NCI-H226 (cell line): Measurements from ENCODE around the gene CTBP1.
"Not testable (repeated sequence)": the region's sequence is repeated elsewhere in the genome, so short reads cannot be mapped to it uniquely, and the experiment has no call there.

Source experiments
- DNase-seq: peaks from one replicate; pipeline ENCODE4 v3.0.0-alpha.2; 2015

The CTBP1 gene

DNA sequence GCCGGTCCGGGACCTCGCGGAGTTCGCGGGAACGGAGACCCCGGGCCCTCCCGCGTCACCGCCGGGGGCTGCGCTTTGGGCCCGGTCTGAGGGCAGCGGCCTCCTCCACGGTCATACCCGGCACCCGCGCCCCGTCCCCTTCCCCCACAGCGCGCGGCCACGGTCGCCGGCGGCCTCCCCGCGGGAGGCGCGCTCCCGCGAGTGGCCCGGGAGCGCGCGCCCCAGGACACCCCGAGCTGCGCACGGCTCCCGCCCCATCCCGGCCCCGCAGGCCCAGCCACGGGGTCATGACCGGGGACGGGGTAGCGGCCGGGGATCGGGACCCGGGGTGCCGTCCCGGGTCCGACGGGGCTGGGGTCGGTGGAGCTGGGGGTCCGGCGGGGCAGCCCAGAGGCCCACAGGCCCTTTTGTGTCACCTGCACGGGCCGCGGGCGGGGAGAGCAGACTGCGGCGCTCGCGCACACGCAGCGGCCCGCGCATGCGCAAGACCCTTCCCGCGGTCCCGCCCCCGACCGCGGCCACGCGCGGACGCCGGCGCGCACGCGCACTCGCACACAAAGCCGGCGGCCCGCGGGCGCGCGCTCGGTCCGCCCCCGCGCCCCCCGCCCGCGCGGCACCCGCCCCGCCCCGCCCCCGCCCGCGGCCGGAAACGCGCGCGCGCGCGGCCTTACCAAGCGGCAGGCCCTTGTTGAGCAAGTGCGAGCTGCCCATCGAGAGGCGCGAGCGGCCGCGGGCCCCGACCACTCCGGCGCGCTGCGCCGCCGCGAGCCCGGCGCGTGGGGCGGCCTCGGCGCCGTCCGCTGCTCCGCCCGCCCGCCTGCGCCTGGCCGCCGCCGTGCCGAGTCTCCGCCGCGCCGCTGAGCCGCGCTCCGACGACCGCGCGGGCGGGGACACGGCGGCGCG is at the start of gene CTBP1:
CTBP1 (minus strand) TSS at position 886 of the 903 bp plus-strand sequence. CDS start 7,799 bp downstream, outside the sequence.
- DNase-seq = peak; percentile 68

DNA sequence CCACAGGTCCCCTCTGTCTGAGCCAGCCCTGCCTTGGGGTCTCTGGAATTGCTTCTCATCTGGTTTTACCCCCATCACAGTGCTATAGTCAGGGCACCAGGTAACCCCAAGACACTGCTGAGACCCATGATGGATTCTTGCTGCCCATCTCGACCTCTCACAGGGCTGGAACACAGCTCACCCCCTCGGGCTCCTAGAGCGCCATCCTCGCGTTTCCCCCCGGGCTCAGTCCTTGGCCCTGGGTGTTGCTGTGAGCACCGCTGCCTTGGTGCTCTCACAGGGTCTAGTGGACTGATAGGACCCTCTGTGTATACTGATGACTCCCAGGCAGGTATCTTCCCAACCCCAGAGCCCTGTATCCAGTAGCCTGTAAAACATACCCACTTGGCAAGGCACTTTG is 49.5 kb upstream of the CTBP1 start:
- DNase-seq = no peak

DNA sequence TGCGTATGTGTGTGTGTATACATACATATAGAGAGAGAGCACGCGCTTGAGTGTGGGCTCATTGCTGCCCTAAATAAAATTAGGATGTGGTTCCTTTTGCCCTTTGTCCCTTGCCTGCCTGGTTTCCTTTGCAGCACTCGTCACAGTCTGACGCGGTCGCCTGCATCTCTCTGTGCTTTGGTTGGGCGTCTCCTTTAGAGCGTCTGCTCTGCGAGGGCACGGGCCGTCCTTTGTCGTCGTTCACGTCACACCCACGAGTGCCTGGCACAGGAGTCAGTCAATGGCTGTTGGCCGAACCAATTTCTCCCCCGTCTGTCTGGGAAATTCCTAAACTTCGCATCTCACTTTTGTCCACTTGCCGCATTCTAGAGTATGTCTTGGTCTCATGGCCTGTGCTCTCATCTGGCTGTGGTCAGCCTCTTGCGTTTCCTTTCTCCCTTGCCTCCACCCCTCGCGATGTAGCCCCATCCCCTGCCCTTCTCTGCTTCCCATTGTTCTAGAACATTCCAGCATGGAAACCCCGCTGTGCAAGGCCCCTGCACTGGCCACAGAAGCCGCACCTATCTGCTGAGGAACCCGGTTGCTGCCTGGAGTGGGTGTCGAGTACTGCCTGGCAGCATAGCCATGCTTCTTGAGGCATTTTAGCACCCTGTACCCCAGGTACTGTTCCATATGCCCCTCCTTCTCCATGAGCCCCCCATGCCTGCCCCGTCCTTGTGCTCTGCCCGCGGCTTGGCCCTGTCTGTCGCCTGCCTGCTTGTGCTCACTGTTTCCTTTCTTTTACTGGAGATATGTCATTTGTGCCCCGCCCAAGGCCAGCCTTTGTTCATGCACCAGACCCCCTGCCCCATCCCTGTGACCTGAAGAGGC is 48.8 kb upstream of the CTBP1 start:
- no peak for DNase-seq

DNA sequence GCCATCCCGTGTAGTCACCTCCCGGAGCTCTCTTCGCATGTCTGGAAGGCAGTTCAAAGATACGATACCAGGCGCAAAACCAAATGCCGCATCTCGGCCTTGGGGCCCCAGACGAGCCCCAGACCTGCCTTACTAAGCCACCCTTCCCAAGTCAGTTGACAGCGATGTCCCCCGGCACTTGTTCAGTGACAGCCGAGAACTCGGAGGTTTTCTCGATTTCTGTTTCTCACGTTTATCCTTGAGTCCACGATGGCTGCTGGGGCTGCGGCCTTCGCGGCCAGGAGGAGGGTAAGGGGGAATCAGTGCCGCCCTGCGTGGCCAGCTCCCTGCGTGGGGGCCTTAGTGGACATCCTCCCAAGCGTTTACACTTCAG is 48.1 kb upstream of the CTBP1 start:
- no peak for DNase-seq

DNA sequence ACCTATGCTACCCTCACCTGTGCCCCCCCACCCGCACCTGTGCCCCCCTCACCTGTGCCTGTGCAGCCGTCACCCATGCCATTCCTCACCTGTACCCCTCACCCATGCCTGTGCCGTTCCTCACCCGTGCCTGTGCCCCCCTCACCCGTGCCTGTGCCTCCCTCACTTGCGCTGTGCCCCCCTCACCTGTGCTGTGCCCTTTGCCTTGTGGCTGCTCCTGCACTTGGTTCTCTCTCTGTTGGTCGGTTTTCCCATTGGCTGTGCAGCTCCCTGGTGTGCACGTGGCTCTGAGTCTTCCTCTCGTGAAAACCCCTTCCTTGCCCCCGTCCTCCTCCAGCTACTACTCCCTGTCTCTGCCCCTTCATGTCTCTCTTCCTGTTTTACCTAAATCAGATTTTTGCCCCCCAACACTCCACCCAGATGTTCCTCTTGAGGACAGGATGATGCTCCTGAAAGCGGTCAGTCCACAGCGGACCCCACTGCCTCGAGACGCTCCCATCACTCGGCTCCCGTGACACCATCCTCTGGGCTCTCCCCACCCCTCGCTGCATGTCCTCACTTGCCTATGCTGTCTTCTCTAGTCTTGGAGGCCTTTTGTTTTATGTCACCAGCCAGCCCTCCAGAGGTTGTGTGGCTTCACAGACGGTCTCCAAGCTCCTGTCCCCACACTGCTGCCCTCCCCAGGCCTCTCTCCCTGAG is 47.5 kb upstream of the CTBP1 start:
- DNase-seq = no peak

DNA sequence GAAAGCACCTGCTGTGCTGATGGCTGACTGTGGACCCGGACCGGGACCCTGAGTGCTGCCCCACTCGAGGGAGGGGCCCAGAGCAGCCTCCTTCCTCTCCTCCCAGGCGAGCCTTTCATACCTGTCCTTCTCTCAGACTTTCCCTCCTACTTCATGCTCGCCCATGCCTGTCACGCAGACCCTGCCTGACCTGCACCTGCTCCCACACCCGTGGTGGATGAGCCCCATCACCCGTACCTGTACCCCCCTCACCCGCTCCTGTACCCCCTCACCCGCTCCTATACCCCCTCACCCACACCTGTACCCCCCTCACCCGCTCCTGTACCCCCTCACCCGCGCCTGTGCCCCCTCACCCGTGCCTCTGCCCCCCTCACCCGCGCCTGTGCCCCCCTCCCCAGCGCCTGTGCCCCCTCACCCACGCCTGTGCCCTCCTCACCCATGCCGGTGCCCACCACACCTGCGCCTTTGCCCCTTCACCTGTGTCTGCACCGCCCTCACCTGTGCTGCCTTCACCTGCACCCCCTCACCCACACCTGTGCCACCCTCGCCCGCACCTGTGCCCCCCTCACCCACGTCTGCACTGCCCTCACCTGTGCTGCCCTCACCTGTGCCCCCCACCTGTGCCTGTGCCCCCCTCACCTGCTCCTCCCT is 46.6 kb upstream of the CTBP1 start:
- DNase-seq = no peak

DNA sequence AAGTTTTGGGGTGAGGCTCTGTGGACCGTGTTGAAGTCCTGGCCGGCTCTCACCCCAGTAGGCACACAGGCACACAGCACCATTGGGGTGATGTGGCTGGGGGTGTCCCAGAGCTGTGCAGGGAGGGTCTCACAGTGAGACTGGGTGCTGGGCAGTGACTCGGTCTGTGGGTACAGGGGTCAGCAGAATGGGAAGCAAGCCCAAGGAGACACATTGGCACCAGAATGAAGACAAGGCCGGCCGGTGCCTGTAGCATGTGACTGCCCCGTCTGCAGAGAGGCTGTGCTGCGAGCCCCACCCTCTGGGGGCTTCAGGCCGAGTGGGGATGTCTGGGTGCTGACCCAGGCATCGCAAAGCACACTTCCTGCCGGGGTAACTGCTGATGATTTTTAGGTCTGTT is 46.0 kb upstream of the CTBP1 start:
- DNase-seq = no peak

DNA sequence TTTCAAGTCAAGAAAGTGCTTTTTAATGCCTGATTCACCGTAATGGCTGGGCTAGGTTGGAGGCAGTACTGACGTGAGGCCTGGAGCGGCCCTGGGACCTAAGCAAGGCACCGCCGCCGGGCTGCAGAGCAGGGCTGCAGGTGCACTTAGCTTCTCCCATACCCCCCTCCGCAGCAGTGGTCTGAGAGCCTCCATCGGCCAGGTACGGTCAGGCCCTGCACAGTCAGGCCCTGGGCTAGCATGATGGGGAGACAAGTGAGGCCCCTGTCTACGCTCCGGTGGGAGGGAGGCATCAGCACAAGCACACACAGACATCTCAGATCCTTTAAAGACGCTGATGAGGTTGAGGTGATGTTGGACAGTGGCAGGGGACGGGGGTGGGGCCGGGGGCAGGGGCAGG is 45.5 kb upstream of the CTBP1 start:
- DNase-seq = no peak

DNA sequence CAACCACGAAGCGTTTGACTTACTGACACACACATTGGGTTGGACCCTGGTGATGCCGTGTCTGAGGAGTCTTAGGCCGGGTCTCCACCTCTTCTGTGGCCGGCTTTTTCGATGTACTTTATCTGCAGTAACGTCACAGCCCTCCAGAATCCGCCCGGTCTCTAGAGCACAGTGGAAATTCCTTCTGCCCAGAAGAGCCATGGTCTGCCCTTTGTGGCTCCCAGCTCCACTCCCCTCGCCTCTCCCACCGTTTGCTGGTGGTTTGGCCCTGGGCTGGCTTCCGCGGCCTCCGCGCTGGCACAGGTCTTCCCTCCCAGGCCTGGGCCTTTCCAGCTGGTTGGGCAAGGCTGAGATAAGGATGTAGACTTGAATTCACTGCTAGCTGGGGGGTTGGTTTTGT is 45.1 kb upstream of the CTBP1 start:
- DNase-seq = peak; percentile 81

DNA sequence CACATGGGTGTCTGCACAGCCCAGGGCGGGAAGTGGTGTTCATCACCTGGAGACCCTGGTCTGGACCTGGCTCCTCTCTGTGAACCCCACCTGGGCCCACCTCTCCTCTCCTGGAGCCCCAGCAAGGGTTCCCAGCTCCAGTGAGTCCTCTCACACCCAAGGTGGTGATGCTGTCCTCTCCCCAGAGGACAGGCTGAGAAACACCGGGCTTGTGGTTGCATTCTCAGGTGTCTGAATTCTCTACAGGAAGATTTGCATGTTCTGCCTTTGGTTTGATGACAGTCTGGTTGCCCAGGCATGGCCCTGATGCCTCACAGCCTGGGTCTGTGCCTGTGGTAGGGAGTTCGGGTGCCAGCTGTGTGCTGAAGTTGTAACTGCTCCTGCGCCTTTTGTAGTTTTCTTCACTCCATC is 44.6 kb upstream of the CTBP1 start:
- DNase-seq = no peak

DNA sequence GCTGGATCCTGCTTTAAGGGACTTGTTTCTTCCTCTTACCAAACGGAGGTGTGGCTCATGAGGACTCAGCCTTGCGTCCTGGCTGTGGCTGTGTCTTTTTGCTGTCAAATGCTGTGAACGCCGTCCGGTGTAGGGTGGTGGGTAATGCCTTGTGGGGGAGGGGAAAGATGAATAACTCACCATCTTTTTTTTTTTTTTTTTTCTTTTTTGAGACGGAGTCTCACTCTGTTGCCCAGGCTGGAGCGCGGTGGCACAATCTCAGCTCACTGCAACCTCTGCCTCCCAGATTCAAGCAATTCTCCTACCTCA is 43.7 kb upstream of the CTBP1 start:
- not testable (repeated sequence) for DNase-seq

DNA sequence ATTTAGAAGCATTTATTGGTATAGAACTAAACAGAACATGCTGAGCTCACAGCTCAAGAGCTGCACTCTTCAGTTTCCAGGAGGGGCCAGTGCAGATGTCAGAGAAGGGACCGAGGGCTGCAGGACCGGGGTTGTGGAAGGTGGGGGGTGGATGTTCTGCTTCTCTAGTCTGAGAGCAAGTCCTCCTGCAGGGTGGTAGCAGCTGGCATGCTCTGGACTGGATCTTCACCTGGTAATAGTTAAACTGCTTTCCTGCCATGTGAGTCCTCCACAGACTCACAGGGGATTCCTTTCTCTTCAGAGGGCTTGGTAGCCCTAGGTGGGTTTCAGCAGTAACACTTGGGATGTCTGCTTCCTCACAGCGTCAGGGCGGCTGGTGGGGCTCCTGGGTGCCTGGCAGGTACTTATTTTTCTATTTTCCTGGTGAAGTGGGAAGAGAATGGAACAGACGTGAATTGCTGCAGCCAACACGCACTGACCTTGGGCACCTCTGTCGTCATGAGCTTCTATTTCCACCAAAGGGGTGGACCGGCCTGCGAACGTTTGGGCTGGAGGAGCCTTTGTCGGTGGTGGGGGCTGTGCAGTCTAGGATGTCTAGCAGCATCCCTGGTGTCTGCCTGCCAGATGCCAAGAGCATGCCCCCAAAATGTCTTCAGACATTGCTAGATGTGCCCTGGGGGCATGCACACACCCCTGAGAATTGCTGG is 43.2 kb upstream of the CTBP1 start:
- DNase-seq = no peak

DNA sequence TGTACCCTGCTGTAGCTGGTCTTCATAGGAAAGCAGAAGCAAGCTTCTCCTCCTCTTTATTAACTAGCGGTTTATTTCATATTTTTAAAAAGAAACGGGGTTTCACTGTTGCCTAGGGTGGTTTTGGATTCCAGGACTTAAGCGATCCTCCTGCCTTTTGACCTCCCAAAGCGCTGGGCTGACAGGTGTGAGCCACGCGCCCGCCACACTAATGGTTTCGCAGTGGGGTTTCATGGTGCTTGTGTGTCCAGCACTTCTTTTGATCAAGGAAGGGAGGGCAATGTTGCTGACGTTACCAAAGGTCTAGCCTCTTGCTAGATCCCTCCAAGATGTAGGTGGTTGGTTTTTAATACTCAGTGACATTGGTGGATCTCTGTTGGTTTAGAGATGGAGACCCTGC is 42.2 kb upstream of the CTBP1 start:
- DNase-seq = no peak

DNA sequence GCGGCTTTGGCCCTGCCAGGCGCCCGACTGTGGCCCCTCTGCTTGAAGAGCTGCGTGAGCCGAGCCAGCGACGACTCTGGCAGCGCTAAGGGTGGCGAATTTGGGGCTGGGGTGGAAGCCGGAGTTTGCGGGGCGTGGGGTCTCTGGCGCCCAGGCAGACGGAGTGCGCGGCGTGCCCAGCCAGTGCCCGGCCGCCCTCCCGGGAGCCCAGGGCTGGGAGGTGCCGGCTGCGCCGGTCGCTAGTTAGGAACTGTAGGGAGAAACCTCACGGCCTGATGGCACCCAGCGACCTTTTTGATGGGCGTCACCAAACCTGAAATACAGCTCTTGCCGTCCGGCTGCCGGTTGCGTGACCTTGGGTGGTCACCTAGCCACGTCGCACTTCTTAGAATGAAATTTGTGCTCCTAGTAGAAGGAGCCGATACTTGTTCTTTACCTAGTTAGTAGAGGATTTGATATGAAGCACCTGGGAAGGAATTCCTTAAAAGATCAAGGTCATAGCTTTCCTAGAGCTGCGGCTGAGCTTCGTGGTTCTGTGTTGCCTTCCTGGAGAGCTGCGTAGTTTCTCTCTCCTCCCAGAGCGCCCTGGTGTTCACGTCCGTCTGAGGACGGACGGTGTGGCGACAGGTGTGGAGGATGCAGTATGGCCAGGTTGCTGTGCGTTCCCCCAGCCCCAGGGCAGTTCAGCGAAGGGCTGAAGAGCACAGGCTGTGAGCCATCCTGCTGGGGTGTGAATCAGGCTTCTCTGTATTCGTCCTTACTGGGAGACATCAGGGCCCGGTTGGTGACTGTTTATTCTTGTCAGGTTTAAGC is 41.4 kb upstream of the CTBP1 start:
- no peak for DNase-seq

DNA sequence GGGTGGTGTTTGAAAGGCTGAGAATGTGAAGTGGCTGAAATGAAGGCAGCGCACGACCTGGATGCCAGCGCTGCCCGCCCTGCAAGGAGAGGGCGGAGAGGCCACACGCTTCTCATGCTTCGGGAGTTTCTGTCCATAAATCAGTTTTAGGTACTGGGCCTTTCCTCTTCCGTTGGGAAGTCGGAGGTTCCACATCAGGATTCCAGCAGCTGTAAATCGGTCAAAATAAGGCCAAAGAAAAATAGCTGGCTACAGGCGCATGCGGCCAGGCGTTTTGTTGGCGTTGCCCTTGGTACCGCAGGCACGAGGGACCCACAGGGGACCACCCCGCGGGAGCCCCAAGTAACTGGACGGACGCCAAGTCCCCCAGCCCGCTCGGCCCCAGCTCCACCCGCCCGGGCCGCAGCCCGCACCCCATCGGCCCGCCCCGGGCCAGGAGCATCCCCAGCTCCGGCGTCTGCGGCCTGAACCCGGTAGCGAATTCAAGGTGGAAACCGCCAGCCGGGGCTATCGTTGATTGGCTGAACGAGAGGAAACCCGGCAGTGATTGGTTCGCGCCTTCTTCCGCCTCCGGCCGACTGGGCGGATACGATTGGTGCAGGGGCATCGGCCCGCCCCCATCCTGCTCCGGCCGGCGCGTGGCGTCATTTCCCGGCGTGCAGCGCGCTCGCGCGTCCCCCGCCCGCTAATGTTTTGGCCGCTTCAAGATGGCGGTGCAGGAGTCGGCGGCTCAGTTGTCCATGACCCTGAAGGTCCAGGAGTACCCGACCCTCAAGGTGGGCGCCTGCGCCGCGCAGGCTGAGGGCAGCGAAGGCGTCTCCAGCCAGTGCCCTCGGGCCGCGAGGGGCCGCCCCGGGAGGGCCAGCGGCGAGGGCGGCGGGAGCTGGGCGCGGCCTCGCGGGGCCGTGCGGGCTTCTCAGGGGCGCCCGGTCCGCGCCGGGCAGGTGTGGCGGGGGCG is 40.6 kb upstream of the CTBP1 start, which contains the start of gene MAEA:
MAEA (plus strand) TSS at position 685 of the 958 bp plus-strand sequence; CDS start at position 708, 23 bp downstream.
- DNase-seq = peak; percentile 89

DNA sequence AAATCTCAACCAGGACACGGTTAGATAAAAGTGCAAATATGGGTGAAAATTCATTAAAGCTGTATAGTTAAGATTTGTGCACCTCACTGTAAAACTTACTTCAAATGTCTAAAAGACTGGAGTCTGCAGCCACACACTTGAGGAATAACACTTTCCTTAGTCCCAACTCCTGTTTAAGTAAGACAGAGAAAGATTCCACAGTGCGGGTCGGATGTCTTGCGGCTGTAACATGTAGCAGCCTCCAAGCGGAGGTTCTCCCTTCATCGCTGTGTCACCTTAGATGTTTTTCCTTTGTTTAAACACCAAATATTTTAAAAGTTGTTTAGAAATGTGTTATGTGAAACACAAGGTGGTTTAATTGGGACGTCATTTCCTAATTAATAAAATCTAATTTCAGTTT is 39.9 kb upstream of the CTBP1 start:
- DNase-seq = no peak

DNA sequence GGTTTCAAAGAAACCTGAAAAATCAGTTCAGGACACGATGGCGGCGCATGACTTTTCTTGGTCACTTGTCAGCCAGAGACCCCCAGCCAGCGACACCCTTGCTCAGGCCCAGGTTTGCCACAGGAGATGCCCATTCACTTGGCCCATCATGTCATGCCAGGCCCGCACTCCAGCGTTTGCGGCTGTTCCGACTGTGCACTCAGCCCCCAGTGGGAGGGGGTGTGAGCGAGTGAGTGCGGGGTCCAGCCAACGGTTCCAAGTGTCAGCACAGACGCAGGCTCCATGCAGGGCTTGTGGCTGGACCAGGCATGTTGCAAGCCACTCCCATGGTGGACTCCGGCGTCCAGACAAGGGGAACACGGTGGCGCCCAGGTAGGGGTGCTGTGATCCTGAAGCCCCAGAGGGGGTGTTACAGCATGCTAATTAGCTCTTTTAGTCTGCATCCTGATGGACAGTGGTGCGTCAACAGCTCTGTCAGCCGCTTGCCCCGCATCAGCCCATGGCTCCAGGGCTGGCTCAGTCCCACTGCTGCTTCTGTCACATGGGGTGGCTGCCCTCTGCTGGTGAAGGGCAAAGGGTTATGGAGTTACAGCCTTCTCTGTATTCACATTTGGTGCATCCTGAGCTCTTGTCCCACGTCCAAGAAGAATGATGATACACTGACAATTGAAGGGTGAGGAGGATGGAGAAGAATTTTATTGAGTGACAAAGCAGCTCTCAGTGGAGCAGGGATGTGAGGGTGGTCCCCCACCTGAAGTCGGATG is 37.0 kb upstream of the CTBP1 start:
- DNase-seq = no peak

DNA sequence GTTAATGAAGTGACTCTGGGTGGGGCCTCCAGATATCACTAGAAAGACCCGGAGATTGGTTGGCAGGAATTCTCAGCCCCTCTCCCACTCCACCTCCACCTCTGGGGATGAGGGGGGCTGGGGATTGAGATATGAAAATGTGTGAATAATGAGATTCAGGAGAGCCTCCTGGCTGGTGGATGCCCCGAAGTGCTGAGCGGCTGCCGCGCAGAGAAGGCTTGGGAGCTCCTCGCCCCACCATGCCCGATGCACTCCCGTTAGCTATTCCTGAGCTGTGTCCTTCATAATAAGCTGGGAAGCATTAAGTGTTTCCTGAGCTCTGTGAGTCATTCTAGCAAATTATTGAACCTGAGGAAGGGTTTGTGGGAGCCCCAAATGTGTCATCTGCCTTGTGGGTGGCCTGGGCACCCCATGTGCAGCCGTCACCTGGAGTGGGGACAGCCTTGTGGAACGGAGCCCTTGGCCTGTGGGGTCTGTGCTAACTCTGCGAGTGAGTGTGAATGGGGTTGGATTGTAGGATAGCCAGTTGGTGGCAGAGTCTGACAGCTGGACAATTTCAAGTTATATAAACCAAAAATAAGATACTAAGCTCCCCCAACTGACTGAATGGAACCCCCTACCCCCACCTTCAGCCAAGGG is 36.3 kb upstream of the CTBP1 start:
- no peak for DNase-seq

DNA sequence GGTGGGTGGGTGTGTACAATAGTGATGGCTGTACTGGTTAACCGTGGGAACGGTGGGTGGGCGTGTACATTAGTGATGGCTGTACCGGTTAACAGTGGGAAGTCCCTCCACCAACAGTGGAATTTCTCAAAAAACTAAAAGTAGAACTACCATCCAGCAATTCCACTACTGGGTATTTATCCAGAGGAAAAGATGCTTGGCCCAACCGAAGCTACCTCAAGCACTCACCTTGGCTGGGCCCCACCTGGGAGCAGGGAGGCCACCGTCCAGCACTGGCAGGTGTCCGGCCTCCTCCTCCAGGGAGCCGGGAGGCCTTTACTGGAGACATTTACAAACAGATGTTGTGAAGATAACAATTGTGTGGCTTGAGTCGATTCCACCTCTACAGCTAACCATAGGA is 34.8 kb upstream of the CTBP1 start:
- no peak for DNase-seq
